A549 (cell line): ENCODE measurements around the gene SHISA6. TPM values are rescaled to one million over a fixed set of nuclear protein-coding genes. Genes with fewer than 3 reads are reported as not detected.

Experiments used
- ATAC-seq, 2 experiments: fragments of 200-7000 bp in 1 of 2; fragments of >200 bp in 1 of 2; cut with Nextera tagmentation in 1 of 2; cut with Tn5 transposase in 1 of 2; 3 replicates each; pipeline versions ENCODE4 v1.8.0 to v1.9.1; 2018 to 2020; ENCODE audit warnings: mild to moderate bottlenecking in 1 of 2, moderate library complexity in 1 of 2
- CTCF ChIA-PET: fragments of 300-600 bp; sonication (Branson Sonifier 250); formaldehyde crosslinking; extraction: SDS; loops from one replicate; lab custom pipeline; 2021; ENCODE audit warnings: antibody characterized with exemption, inconsistent platforms; lab: Yijun Ruan, JAX
- POLR2A ChIA-PET: fragments of 350-600 bp; formaldehyde crosslinking; extraction: SDS; loops from one replicate; lab custom pipeline; 2021; ENCODE audit warnings: antibody characterized with exemption, inconsistent platforms; lab: Yijun Ruan, JAX
- DNase-seq, 2 experiments: peaks; one replicate each; pipeline versions ENCODE4 v3.0.0 to v3.0.0-alpha.2; 2011 to 2016; ENCODE audit warnings: low read depth in 1 of 2, low spot score in 1 of 2
- FAIRE-seq: peaks from 2 replicates; lab custom pipeline; 2011; peaks lifted over from hg19 to GRCh38; lab: Jason Lieb, UNC
- H3K27ac ChIP-seq, 2 experiments: fragments of >200 bp; sonication (Bioruptor Twin); formaldehyde crosslinking; 3 replicates each; pipeline ENCODE4 v1.5.1; 2016 to 2017
- H3K4me1 ChIP-seq: fragments of >200 bp; sonication (Bioruptor Twin); formaldehyde crosslinking; 3 replicates; pipeline ENCODE4 v1.6.1; 2016
- H3K4me2 ChIP-seq: fragments of >200 bp; sonication (Bioruptor Twin); formaldehyde crosslinking; 3 replicates; pipeline ENCODE4 v1.6.1; 2016
- H3K4me3 ChIP-seq: fragments of >200 bp; sonication (Bioruptor Twin); formaldehyde crosslinking; 3 replicates; pipeline ENCODE4 v1.5.1; 2016
- H3K9me3 ChIP-seq: fragments of >200 bp; sonication (Bioruptor Twin); formaldehyde crosslinking; 3 replicates; pipeline ENCODE4 v1.6.1; 2016
- CHD2 ChIP-seq: fragments of 150-350 bp; IDR thresholded peaks from 2 replicates; pipeline ENCODE4 v1.6.1; 2014; ENCODE audit warnings: low read length; ENCODE audit not compliant: partially characterized antibody
- CTCF ChIP-seq: fragments of >200 bp; sonication (Bioruptor Twin); formaldehyde crosslinking; IDR thresholded peaks from 3 replicates; pipeline ENCODE4 v1.5.1; 2016
- EHF ChIP-seq: fragments of 250-450 bp; sonication (Bioruptor Pico); IDR thresholded peaks from 2 replicates; pipeline ENCODE4 v1.5.0; 2020; ENCODE audit warnings: mild to moderate bottlenecking
- ELK1 ChIP-seq: fragments of 150-350 bp; IDR thresholded peaks from 2 replicates; pipeline ENCODE4 v1.6.1; 2014; ENCODE audit warnings: low read depth, mild to moderate bottlenecking, low read length
- HDAC2 ChIP-seq: fragments of 200-600 bp; sonication (generic); IDR thresholded peaks from 2 replicates; pipeline ENCODE4 v1.6.1; 2016
- HEYL ChIP-seq: fragments of 250-450 bp; sonication (Bioruptor Pico); IDR thresholded peaks from 2 replicates; pipeline ENCODE4 v1.8.0; 2021; ENCODE audit warnings: mild to moderate bottlenecking, moderate library complexity
- JUNB ChIP-seq: fragments of >200 bp; sonication (Bioruptor Twin); formaldehyde crosslinking; IDR thresholded peaks from 2 replicates; pipeline ENCODE4 v1.6.1; 2016
- KDM5A ChIP-seq: fragments of 200-600 bp; sonication (generic); IDR thresholded peaks from 2 replicates; pipeline ENCODE4 v1.6.1; 2016; ENCODE audit warnings: antibody characterized with exemption, mild to moderate bottlenecking
- MAFK ChIP-seq: fragments of 450-650 bp; IDR thresholded peaks from 2 replicates; pipeline ENCODE4 v1.6.1; 2014; ENCODE audit not compliant: partially characterized antibody
- MAX ChIP-seq: IDR thresholded peaks from 2 replicates; pipeline ENCODE4 v1.6.1; 2012
- MAZ ChIP-seq: fragments of 150-350 bp; IDR thresholded peaks from 2 replicates; pipeline ENCODE4 v1.6.1; 2014; ENCODE audit warnings: antibody characterized with exemption, low read depth, low read length, borderline replicate concordance
- MYC ChIP-seq: IDR thresholded peaks from 2 replicates; pipeline ENCODE4 v1.6.1; 2012; ENCODE audit warnings: mild to moderate bottlenecking, inconsistent platforms, low read length, improper control_type of control experiment, borderline replicate concordance
- NFE2L2 ChIP-seq: fragments of 150-350 bp; conservative IDR thresholded peaks from 2 replicates; pipeline ENCODE4 v1.6.1; 2014; ENCODE audit warnings: low read length
- NR3C1 ChIP-seq: fragments of >200 bp; sonication (Bioruptor Twin); formaldehyde crosslinking; IDR thresholded peaks from 3 replicates; pipeline ENCODE4 v1.6.1; 2017
- PHF8 ChIP-seq: fragments of 200-600 bp; sonication (generic); IDR thresholded peaks from 2 replicates; pipeline ENCODE4 v1.6.1; 2016; ENCODE audit warnings: low read depth, mild to moderate bottlenecking, antibody characterized with exemption, moderate library complexity, borderline replicate concordance
- POLR2A ChIP-seq: IDR thresholded peaks from 2 replicates; pipeline ENCODE4 v1.6.1; 2012; ENCODE audit warnings: mild to moderate bottlenecking, low read length
- POLR2AphosphoS2 ChIP-seq: conservative IDR thresholded peaks from 2 replicates; pipeline ENCODE4 v1.6.1; 2012; ENCODE audit warnings: low read length, improper control_type of control experiment, inconsistent platforms
- RAD21 ChIP-seq, 2 experiments: fragments of >200 bp in 1 of 2; sonication (Bioruptor Twin) in 1 of 2; formaldehyde crosslinking in 1 of 2; IDR thresholded peaks in 1 of 2; conservative IDR thresholded peaks in 1 of 2; 2 replicates in 1 of 2; 3 replicates in 1 of 2; pipeline ENCODE4 v1.6.1; 2012 to 2018; ENCODE audit warnings: inconsistent platforms in 1 of 2
- RARB ChIP-seq: fragments of 250-450 bp; sonication (Bioruptor Pico); IDR thresholded peaks from 2 replicates; pipeline ENCODE4 v1.8.0; 2021; ENCODE audit warnings: mild to moderate bottlenecking, moderate library complexity
- RCOR1 ChIP-seq: fragments of 150-350 bp; IDR thresholded peaks from 2 replicates; pipeline ENCODE4 v1.6.1; 2014; ENCODE audit warnings: antibody characterized with exemption, low read length, low read depth
- SMC3 ChIP-seq: fragments of >200 bp; sonication (Bioruptor Twin); formaldehyde crosslinking; IDR thresholded peaks from 3 replicates; pipeline ENCODE4 v1.6.1; 2018; ENCODE audit warnings: inconsistent platforms
- SREBF2 ChIP-seq: fragments of 450-650 bp; IDR thresholded peaks from 2 replicates; pipeline ENCODE4 v1.6.1; 2014; ENCODE audit warnings: mild to moderate bottlenecking, moderate library complexity
- USF2 ChIP-seq: fragments of 450-650 bp; IDR thresholded peaks from 2 replicates; pipeline ENCODE4 v1.6.1; 2014; ENCODE audit warnings: antibody characterized with exemption
- ZFP36 ChIP-seq: fragments of 450-650 bp; IDR thresholded peaks from 2 replicates; pipeline ENCODE4 v1.6.1; 2014; ENCODE audit warnings: borderline replicate concordance; ENCODE audit not compliant: partially characterized antibody
- ZSCAN20 ChIP-seq: fragments of 250-450 bp; sonication (Bioruptor Pico); IDR thresholded peaks from 2 replicates; pipeline ENCODE4 v1.8.0; 2022; ENCODE audit warnings: mild to moderate bottlenecking, moderate library complexity
- WGBS: methylation state at CpG from one replicate; pipeline ENCODE4 v1.1.6; 2017; ENCODE audit errors: missing lambda C conversion rate; 5-methylcytosine and 5-hydroxymethylcytosine counted together
- polyA plus RNA-seq, 4 experiments: library from polyadenylated mRNA; depleted of rRNA in 3 of 4; stranded (reverse); fragments of >200 nt; fragmentation: RNase III in 1 of 4; extraction: RNeasy Plus Mini Kit Qiagen cat#74134 plus additional on column Dnase treatment in 1 of 4; gene quantifications; 2 replicates in 3 of 4; 3 replicates in 1 of 4; pipeline ENCODE4 v1.2.3, GENCODE V29; 2011 to 2017

SHISA6 gene
- polyA plus RNA-seq, 2 of the 4 experiments (the other 2 are of a cell fraction) = not detected

GRCh38 chr17:11514565-11514964, 273.6 kb downstream of the SHISA6 start:
- H3K27ac ChIP-seq = no peak overlapping the region
- H3K4me3 ChIP-seq = no peak overlapping the region
- ATAC-seq (no peak), DNase-seq (no peak), FAIRE-seq (no peak)
- no peaks in the 10 kb centered on the region for H3K4me1 ChIP-seq
- no peaks in the 10 kb centered on the region for H3K9me3 ChIP-seq
- CTCF ChIA-PET = no interaction called here
- POLR2A ChIA-PET = no interaction called here
- H3K4me2 ChIP-seq = no peak overlapping the region
- TF ChIP-seq MAX (no peak), ZFP36 (no peak), SREBF2 (no peak), NR3C1 (no peak), MAFK (no peak)
- WGBS = 0% methylated on average over 2 of the region's 2 CpGs

- DNase-seq (no peak), ATAC-seq (no peak)
Measured at GRCh38 chr17:11514981-11515680, 274.1 kb downstream of the SHISA6 start.

GRCh38 chr17:11515901-11516300, 274.9 kb downstream of the SHISA6 start:
- FAIRE-seq = no peak
- H3K9me3 ChIP-seq = no peaks in the 10 kb centered on the region
- ChIA-PET CTCF (interaction anchor here (1.1 to 1.6 kb wide), 2 partner anchors 46 to 129 kb away, joined by 4 to 5 read pairs; no protein-coding TSS in a partner anchor), POLR2A (no interaction called here)
- TF ChIP-seq ELK1 (no peak), RCOR1 (no peak), KDM5A (no peak), CTCF (no peak), EHF (CRISPR knock-in tag) (no peak), HDAC2 (no peak), POLR2A (no peak), RARB (CRISPR knock-in tag) (no peak), USF2 (no peak), JUNB (no peak), HEYL (no peak)
- TF ChIP-seq, all 56 proteins: peak for 0
- Histone ChIP-seq H3K4me2 (no peak overlapping the region), H3K27ac (no peak overlapping the region), H3K4me3 (no peak overlapping the region), H3K4me1 (no peaks in the 10 kb centered on the region)
- no peak for ATAC-seq
- WGBS = 4% methylated on average over 2 of the region's 2 CpGs
- no peak for DNase-seq

More at GRCh38 chr17:11514981-11515680, 274.1 kb downstream of the SHISA6 start:
- H3K4me1 ChIP-seq = no peaks in the 10 kb centered on the region
- H3K4me2 ChIP-seq = no peak overlapping the region
- ChIA-PET POLR2A (no interaction called here), CTCF (interaction anchor here (1.6 kb wide), 1 partner anchor 129 kb away, joined by 5 read pairs; no protein-coding TSS in a partner anchor)
- no peak for FAIRE-seq
- TF ChIP-seq SMC3 = no peak
- TF ChIP-seq CHD2 = no peak
- no peak for TF ChIP-seq JUNB
- TF ChIP-seq RAD21 (conservative IDR thresholded peaks at IDR 0.05 in 1 of 2, IDR thresholded peaks at IDR 0.05 in 1 of 2) = no peak
- TF ChIP-seq MYC = no peak
- no peak for TF ChIP-seq PHF8
- TF ChIP-seq ZSCAN20 = no peak
- no peak for TF ChIP-seq POLR2AphosphoS2
- TF ChIP-seq NFE2L2 = no peak
- TF ChIP-seq MAZ = no peak
- WGBS = 0% methylated on average over 4 of the region's 4 CpGs
- no peak overlapping the region for H3K4me3 ChIP-seq
- no peaks in the 10 kb centered on the region for H3K9me3 ChIP-seq
- no peak overlapping the region for H3K27ac ChIP-seq
